Activated CD8-positive, alpha-beta memory T cell treated with anti-CD3 and anti-CD28 coated beads, Interleukin-2, amount 50 U/mL, for 4 hours (primary cell): ENCODE results near the gene SNX5.
"Not testable (repeated sequence)": the region's sequence is repeated elsewhere in the genome, so short reads cannot be mapped to it uniquely, and the experiment has no call there.

Experiments
- DNase-seq: peaks from one replicate; pipeline ENCODE4 v3.0.0-alpha.2; 2020

SNX5 gene

GRCh38 chr20:17992224-17992637 lies 23.6 kb upstream of the SNX5 start:
- DNase-seq: no peak

GRCh38 chr20:17990278-17990972 lies 21.8 kb upstream of the SNX5 start:
- DNase-seq: no peak

- no peak for DNase-seq
Measured at GRCh38 chr20:17987988-17988387, 19.4 kb upstream of the SNX5 start.

GRCh38 chr20:17985388-17986018 lies 16.9 kb upstream of the SNX5 start:
- DNase-seq: no peak

DNA sequence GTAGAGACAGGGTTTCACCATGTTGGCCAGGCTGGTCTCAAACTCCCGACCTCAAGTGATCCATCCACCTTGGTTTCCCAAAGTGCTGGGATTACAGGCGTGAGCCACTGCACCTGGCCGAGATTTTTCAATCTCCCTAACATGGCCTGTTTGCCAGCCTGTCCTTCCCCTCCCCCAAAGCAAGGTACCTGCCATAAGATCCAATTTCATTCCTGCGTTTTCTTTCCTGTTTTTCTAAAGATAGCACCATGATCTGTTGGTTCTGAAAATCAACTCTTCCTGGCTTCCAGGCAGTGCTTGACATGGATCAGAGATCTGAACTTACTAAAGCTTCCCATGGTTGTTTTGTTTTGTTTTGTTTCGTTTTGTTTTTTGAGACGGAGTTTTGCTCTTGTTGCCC lies 7.7 kb upstream of the SNX5 start:
- no peak for DNase-seq

DNA sequence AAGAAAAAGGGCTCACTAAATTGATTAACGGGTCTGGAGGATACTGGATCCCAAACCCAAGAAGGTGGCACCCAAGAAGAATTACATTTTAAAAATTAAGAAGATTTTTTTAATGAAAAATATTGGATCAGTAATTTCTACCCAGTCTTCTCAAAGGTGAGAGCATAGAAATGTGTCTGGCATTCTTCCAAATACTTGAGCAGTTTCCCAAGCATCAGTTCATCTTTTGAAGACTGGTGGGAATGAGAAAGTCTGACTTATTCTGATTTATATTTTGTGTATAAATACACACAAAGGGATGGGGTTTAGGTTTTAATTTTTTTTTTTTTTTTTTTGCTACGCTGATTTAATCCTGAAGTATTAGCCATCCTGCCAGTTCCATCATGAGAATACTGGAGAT lies 3.5 kb upstream of the SNX5 start:
- no peak for DNase-seq

GRCh38 chr20:17971300-17972013 lies 2.9 kb upstream of the SNX5 start:
- no peak for DNase-seq

DNA sequence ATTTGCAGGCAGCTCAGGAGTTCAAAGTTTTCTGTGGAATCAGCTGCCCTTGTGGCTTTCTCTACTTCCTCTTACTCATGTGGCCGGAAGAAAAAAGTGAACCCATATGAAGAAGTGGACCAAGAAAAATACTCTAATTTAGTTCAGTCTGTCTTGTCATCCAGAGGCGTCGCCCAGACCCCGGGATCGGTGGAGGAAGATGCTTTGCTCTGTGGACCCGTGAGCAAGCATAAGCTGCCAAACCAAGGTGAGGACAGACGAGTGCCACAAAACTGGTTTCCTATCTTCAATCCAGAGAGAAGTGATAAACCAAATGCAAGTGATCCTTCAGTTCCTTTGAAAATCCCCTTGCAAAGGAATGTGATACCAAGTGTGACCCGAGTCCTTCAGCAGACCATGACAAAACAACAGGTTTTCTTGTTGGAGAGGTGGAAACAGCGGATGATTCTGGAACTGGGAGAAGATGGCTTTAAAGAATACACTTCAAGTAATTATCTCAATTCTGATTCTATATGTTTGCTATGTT lies 1.4 kb upstream of the SNX5 start:
- DNase-seq: no peak

DNA sequence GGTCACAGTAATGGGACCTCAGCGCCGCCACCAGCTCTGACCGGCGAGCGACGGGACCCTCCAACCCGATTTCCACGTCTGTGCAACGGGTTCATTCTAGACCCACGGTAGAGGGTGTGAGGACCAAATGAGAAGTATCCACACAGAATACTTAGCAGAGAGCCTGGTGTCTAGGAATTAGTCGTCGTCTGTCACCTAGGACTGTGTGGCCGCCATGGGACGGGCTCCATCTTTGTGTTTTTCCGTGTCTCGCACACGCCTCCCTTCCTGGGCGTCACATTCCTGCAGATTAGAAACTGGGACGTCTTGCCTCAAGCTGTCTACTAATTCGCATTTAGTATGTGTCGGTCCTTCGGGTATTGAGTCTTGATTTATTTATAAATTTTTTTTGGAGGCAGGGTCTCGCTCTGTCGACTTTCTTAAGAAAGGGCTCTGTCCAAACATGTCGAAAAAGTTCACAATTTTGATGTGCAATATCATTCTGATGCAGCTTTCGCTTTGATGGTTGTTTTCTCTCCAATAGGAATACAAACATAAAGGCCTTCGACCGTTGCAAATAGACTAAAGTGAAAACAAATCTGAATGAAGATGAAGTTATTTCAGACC lies 787 bp upstream of the SNX5 start:
- DNase-seq: no peak

GRCh38 chr20:17967521-17968365 lies 851 bp downstream of the SNX5 start:
- no peak for DNase-seq

- DNase-seq: no peak
Measured at GRCh38 chr20:17966432-17967310, 1.9 kb downstream of the SNX5 start.

DNA sequence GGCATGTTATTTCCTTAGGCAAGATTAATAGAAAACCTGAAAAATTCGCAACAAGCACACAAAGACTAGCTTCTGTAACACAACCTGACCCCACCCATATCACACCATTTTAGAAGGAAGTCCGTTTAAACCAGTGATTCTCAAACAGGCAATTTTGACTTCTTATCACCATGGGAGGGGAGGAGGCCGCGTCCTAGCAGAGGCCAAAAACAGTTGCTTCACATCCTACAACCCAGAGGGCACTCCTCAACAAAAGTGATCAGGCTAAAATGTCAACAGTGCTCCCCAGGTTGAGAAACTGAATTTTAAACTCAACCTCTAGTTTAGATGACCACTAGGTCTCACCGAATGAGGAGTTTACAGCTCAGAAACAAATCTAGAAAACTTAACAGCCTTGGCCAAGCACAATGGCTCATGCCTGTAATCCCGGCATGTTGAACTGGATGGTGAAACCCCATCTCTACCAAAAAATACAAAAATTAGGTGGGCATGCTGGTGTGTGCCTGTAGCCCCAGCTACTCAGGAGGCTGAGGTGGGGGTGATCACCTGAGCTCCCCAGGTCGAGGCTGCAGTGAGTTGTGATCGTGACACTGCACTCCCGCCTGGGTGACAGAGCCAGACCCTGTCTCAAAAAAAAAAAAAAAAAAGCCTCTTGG lies 3.4 kb downstream of the SNX5 start:
- no peak for DNase-seq

DNA sequence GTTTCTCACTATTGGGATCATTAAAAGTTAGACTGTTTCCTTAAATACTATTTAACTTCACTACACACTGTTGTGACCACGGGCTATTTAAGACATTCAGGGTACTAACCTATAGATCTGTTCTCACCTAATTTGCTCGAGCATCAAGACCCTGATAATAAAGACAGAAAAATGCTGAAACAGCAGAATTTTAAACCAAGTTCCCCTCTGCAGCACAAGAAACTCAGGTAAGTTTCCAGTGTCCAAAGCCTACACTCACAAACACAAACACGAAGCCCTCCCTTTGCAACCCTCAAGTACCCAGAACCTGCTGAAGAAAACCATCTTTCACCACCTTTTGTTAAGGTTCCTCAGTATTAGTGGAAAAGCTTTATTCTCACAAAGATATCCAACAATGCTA lies 4.0 kb downstream of the SNX5 start:
- no peak for DNase-seq

DNA sequence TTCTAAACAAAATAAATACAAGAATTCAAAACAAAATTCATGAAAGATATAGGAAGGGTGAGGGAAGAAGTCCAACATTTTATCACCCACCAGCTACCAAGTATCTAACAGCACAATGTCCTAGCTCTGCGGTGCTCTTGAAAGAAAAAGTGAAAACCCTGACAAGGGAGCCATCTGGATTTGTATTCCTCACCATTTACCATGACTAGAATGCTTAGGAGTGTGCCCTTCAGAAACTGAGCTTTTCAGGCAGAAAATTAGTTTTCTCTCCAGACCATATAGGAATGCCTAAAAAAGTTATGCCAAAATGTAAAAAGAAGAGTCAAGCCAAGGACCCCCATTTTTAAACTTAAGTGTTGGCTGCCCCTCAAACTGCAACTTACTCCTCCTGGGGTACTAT lies 4.5 kb downstream of the SNX5 start:
- no peak for DNase-seq

DNA sequence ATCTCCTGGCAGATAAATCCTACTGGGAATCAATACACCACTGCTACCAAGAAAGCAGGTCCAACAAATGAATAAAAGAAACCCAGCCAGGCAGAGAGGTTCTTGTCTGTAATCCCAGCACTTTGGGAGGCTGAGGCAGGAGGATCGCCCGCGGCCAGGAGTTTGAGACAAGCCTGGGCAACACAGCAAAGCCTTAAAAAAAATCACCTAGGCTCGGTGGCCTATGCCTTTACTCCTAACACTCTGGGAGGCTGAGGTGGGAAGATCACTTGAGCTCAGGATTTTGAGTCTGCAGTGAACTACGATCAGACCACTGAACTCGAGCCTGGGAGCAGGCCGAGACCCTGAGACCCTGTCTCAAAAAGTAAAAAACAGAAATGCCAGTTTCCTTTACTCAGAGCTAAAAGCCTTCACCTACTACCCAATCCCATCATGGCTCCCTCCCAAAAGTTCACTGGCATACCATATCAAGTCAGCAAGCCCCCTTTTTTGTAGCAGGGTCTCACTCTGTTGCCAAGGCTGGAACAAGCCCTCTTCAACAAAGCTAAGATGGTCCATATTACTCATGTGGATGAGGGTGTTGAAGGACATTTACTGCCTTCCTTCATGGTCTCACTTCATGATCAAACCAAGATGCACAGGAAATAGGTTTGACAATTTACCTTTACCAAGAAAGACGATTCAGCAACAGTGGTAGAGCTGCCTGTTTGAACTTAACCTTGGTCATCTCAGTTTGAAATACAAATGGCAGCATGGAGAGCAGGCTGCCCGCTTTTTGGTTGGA lies 5.3 kb downstream of the SNX5 start:
- DNase-seq: no peak

DNA sequence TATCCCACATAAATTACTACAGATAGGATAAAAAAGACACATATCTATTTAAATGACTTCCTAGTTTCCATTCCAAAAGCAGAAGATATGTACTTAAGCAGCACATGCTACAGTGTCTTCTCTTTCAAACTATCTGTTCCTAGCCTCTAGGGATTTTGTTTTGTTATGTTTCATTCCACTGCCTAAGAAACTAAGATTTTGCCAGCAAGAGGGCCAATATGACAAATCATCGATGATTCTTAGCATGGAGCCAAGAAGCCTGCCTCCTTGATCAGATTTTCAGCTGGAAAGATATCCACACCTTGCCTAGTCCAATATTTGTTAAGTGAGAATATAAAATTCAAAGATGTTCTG lies 7.0 kb downstream of the SNX5 start:
- DNase-seq: no peak

DNA sequence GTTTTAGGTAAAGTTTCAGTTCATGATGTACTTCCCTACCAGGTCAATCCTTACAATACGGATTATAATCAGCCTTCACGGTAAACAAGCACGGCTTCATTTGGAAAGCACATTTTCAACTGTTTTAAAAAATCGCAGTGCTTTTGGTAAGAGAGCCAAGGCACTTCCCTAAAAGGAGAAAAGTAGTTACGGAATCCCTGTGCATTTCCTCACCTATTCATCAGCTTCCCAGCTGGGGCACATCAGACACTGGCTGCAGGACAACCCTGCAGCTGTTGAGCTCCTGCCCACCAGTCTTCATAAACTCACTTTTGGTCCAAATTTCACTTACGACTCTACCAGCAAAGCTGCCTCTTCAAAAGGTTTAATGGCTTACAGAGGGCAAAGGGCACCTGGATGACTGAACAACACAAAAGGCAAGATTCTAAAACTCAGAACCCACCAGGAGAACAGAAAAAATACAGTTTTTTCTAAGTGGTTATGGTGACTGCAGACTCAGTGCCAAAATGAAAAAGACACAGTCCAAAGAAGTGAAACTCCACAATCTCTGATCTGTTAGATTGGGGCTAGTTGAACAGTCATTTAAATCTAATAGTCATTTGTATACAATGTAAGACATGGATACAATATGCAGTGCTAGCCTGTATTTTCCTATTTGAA lies 7.5 kb downstream of the SNX5 start:
- no peak for DNase-seq

- DNase-seq: not testable (repeated sequence)
Measured at GRCh38 chr20:17960400-17960885, 8.2 kb downstream of the SNX5 start.

DNA sequence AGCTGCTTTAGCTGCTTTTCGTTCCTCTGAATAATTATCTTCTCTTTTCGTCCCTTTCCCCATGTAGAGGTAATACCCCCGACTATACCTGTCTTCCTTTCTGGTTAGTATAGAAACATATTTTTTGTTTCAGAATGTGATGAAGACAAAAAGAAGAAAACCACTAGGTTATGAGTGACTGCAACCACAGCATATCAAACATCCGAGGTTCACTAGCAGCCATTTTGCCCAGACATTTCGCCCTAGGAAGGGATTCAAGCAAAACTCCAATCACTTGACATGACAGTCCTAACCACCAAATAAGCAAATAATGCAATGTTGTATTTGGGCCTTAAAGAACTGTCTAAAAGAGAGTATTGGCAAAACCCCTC lies 9.4 kb downstream of the SNX5 start:
- no peak for DNase-seq
